KOPT-K1 (cell line): ENCODE measurements around the gene KIF3B.
"Not testable (repeated sequence)": the region's sequence is repeated elsewhere in the genome, so short reads cannot be mapped to it uniquely, and the experiment has no call there.

Source experiments
- H3K27ac ChIP-seq: fragments of 200-600 bp; sonication (generic); 2 replicates; pipeline ENCODE4 v1.5.1; 2016; ENCODE audit warnings: antibody characterized with exemption, mild to moderate bottlenecking, low read depth, low read length; ENCODE audit not compliant: poor library complexity, severe bottlenecking
- H3K36me3 ChIP-seq: fragments of 200-600 bp; sonication (generic); 2 replicates; pipeline ENCODE4 v1.5.1; 2017; ENCODE audit warnings: antibody characterized with exemption, mild to moderate bottlenecking, low read length, moderate library complexity; ENCODE audit not compliant: insufficient read depth
- H3K9me3 ChIP-seq: fragments of 200-600 bp; sonication (generic); 2 replicates; pipeline ENCODE4 v1.5.1; 2017; ENCODE audit warnings: antibody characterized with exemption, low read length, mild to moderate bottlenecking; ENCODE audit not compliant: insufficient read depth, poor library complexity, severe bottlenecking

Gene KIF3B

DNA sequence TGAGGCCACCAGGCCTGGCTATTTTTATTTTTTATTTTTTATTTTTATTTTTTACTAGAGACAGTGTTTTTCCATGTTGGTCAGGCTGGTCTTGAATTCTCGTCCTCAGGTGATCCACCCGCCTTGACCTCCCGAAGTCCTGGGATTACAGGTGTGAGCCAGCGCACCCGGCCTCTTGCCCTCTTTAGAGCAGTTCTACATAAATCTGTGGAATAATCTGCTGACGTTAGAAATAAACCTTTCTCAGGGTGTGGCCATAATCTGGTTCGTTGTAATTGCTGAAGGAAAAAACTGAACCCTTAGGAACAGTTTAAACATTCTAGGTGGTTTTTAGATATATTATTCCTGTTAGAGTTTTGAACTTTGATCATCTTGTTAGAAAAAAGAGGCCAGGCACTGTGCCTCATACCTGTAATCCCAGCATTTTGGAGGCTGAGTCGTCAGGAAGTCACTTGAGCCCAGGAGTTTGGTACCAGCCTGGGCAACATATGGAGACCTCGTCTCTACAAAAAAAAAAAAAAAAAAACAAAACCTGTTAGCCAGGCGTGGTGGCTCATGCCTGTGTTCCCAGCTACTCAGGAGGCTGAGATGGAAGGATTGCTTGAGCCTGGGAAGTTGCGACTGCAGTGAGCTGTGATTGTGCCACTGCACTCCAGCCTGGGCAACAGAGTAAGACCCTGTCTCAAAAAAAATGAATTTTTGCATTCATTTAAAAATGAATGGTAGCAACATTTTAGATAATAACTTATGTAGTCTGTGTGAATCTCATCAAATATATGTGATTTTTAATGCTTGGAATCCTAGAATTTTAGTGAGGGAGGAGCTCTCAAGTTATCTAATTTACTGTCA is 104.9 kb downstream of the KIF3B start:
- Histone ChIP-seq H3K9me3 (no peaks in the 10 kb centered on the region), H3K27ac (no peak overlapping the region), H3K36me3 (peaks cover 56% of the 10 kb centered on the region)

GRCh38 chr20:32383441-32383840 is 106.0 kb downstream of the KIF3B start:
- not testable (repeated sequence) for H3K9me3 ChIP-seq, H3K27ac ChIP-seq
- peaks cover 45% of the 10 kb centered on the region for H3K36me3 ChIP-seq
